Motor neuron (in vitro differentiated cells): ENCODE results near the gene PRG2. TPM values are rescaled to one million over a fixed set of nuclear protein-coding genes. Genes with fewer than 3 reads are reported as not detected.

ENCODE experiments used
- ATAC-seq, 8 experiments: fragments of 200-7000 bp; cut with Tn5 transposase; replicated peaks in 6 of 8; 2 replicates each; pipeline ENCODE4 v1.8.0; 2021; ENCODE audit warnings: mild to moderate bottlenecking in 8 of 8, moderate library complexity in 8 of 8
- H3K27ac ChIP-seq, 2 donors: fragments of 250-450 bp; sonication (Bioruptor Pico); 2 replicates each; pipeline ENCODE4 v1.9.0; 2021; ENCODE audit warnings: antibody characterized with exemption in 2 of 2, mild to moderate bottlenecking in 2 of 2, moderate library complexity in 1 of 2
- H3K4me1 ChIP-seq, 2 donors: fragments of 250-450 bp; sonication (Bioruptor Pico); replicated peaks in 1 of 2; 2 replicates each; pipeline ENCODE4 v1.6.1; 2021; ENCODE audit warnings: antibody characterized with exemption in 2 of 2, mild to moderate bottlenecking in 2 of 2, moderate library complexity in 1 of 2
- H3K4me3 ChIP-seq, 5 donors: fragments of 250-450 bp; sonication (Bioruptor Pico); 2 replicates each; pipeline ENCODE4 v1.9.0; 2021; ENCODE audit warnings: antibody characterized with exemption in 5 of 5, mild to moderate bottlenecking in 5 of 5, moderate library complexity in 4 of 5
- WGBS, 10 experiments: fragments of 450-650 bp; shearing (Covaris generic); methylation state at CpG; one replicate each; pipeline ENCODE4 v1.0.0; 2022; 5-methylcytosine and 5-hydroxymethylcytosine counted together
- in situ Hi-C, 9 experiments: fragments of 400-800 bp; cut with MboI; loops; one replicate each; pipeline ENCODE4 v1.15.0; 2021; ENCODE audit warnings: low sequenced_read_pairs in 9 of 9, low pct_unique_long_range_greater_than_20kb in 2 of 9; ENCODE audit not compliant: unreplicated experiment in 9 of 9
- total RNA-seq, 8 experiments: library from RNA; unstranded; fragments of 300-600 nt; gene quantifications; 2 replicates each; pipeline versions ENCODE4 v1.2.3 to v1.2.4, GENCODE V29; 2022

The PRG2 gene, protein sequence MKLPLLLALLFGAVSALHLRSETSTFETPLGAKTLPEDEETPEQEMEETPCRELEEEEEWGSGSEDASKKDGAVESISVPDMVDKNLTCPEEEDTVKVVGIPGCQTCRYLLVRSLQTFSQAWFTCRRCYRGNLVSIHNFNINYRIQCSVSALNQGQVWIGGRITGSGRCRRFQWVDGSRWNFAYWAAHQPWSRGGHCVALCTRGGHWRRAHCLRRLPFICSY
- 1 to 10 TPM in 1 of 8 experiments, under 1 TPM in 2, not detected in 5; 0.18 to 1.1 (median 0.29) TPM for total RNA-seq

- no peak for ATAC-seq
- Histone ChIP-seq H3K4me1 (no peaks in the 10 kb centered on the region), H3K27ac (no peak within 1 kb of the TSS), H3K4me3 (no peak within 1 kb of the TSS)
- 0 to 61% (median 51%) methylated on average over 1 to 2 of the region's 2 CpGs; no CpG with 5 or more reads in 4 of the 10 experiments for WGBS, 10 experiments
- in situ Hi-C loops: no loop called here
Observed at GRCh38 chr11:57390535-57390934, at the start of gene PRG2. Gene PRG2 (minus strand): TSS chr11:57390650. CDS start chr11:57389944, 706 bp downstream.

GRCh38 chr11:57439786-57440185, 49.3 kb upstream of the PRG2 start:
- in situ Hi-C loops: no loop called here
- Histone ChIP-seq H3K27ac (no peak overlapping the region), H3K4me1 (no peaks in the 10 kb centered on the region), H3K4me3 (no peak overlapping the region)
- no peak for ATAC-seq
- 40 to 85% (median 71%) methylated on average over 1 to 6 of the region's 6 CpGs; no CpG with 5 or more reads in 3 of the 10 experiments for WGBS, 10 experiments

- H3K4me3 ChIP-seq: no peak overlapping the region
- no peak overlapping the region for H3K27ac ChIP-seq
- no peak for ATAC-seq
- in situ Hi-C loops: no loop called here
- no peaks in the 10 kb centered on the region for H3K4me1 ChIP-seq
- 65 to 100% (median 93%) methylated on average over 1 to 8 of the region's 12 CpGs; no CpG with 5 or more reads in 1 of the 10 experiments for WGBS, 10 experiments
Observed at GRCh38 chr11:57438345-57439285, 48.2 kb upstream of the PRG2 start.

GRCh38 chr11:57436031-57436430, 45.6 kb upstream of the PRG2 start:
- no peak for ATAC-seq
- peaks cover 0 to 3% of the 10 kb centered on the region in 2 donors for H3K4me1 ChIP-seq
- no peak overlapping the region for H3K4me3 ChIP-seq
- in situ Hi-C loops: no loop called here
- 74 to 100% (median 81%) methylated on average over 1 to 7 of the region's 7 CpGs; no CpG with 5 or more reads in 6 of the 10 experiments for WGBS, 10 experiments
- no peak overlapping the region for H3K27ac ChIP-seq

DNA sequence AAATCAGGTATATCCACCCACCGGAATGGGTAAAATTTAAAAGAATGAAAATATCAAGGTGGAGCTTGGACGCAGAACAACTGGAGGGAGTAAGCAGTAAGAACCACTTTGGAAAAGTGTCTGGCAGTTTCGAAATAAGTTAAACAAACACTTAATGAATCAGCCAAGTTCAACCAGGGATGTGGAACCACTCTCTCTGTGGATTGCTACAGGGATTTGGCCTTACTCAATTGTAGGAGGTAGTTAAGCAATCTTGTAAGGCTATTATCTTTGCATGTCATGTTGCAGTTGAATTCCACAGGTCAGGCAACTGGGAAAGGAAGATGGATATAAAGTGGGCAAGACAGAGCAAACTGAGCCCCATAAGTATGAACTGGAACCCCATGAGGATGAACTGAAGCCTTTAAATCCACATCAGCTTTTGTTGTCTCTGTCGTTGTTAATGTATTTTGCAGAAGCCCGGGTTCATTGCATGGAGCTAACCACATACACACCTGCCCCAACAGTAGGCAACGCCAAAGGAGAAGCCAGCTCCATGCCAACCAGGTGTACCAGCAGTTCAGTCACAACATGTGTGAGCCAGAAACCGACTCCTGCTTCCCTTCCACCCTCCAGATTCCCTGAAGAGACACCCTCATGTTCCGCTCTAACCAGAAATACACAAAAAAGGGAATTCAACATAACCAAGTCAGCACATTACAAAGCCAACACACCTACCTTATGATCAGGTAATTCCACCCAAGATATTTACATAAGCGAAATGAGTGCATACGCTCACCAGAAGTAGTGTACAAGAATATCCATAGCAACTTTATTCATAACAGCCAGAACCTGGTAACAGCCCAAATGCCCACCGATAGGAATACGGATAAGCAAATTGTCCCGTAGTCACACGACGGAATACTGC, 44.4 kb upstream of the PRG2 start:
- Histone ChIP-seq H3K4me1 (peaks cover 0 to 3% of the 10 kb centered on the region in 2 donors), H3K4me3 (no peak overlapping the region), H3K27ac (no peak overlapping the region)
- in situ Hi-C loops: no loop called here
- peak in 2 of 8 experiments; percentile 33 to 46 for ATAC-seq
- 50 to 92% (median 77%) methylated on average over 2 to 14 of the region's 15 CpGs; no CpG with 5 or more reads in 1 of the 10 experiments for WGBS, 10 experiments

GRCh38 chr11:57432714-57433163, 42.3 kb upstream of the PRG2 start:
- 18 to 95% (median 75%) methylated on average over 2 to 7 of the region's 7 CpGs; no CpG with 5 or more reads in 4 of the 10 experiments for WGBS, 10 experiments
- H3K4me3 ChIP-seq: no peak overlapping the region
- peak in 2 of 8 experiments; percentile 36 to 66 for ATAC-seq
- no peak overlapping the region for H3K27ac ChIP-seq
- H3K4me1 ChIP-seq: peaks cover 0 to 3% of the 10 kb centered on the region in 2 donors
- in situ Hi-C loops: no loop called here

DNA sequence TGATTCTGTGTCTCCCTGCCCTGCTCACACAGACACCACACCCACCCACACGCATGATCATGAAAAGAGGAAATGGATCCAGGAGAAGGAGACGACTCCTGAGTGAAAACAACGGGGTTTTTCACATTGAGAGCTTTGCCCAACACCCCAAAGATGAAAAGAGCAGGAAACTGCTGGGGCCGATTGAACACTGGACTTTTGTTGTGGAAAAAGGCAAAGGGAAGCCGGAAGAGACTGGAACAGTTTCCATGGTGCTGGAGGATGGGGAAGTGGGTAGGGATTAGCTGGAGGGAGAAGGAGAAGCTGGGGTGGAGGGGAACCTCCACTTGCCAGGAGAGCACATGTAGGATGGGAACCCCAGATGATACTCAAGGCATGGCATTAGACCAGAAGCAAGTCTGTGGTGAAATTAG, 41.7 kb upstream of the PRG2 start:
- in situ Hi-C loops: no loop called here
- WGBS, 10 experiments: 10 to 75% (median 49%) methylated on average over 2 to 5 of the region's 5 CpGs; no CpG with 5 or more reads in 2 of the 10 experiments

GRCh38 chr11:57430952-57431351, 40.5 kb upstream of the PRG2 start:
- no peak for ATAC-seq
- H3K27ac ChIP-seq: no peak overlapping the region
- H3K4me3 ChIP-seq: no peak overlapping the region
- in situ Hi-C loops: no loop called here
- H3K4me1 ChIP-seq: peaks cover 3 to 15% of the 10 kb centered on the region in 2 donors
- 100% methylated on average over 1 of the region's 1 CpG; no CpG with 5 or more reads in 9 of the 10 experiments for WGBS, 10 experiments

More for the DNA sequence above, 41.7 kb upstream of the PRG2 start:
- Histone ChIP-seq H3K27ac (no peak overlapping the region), H3K4me3 (no peak overlapping the region), H3K4me1 (peaks cover 0 to 7% of the 10 kb centered on the region in 2 donors)
- no peak for ATAC-seq

- Histone ChIP-seq H3K4me3 (no peak overlapping the region), H3K27ac (no peak overlapping the region), H3K4me1 (peaks cover 3 to 15% of the 10 kb centered on the region in 2 donors)
- in situ Hi-C loops: no loop called here
- 40 to 76% (median 60%) methylated on average over 1 to 4 of the region's 4 CpGs for WGBS, 10 experiments
- peak in 1 of 8 experiments; percentile 9 for ATAC-seq
Observed at GRCh38 chr11:57429946-57430345, 39.5 kb upstream of the PRG2 start.

GRCh38 chr11:57428643-57429042, 38.2 kb upstream of the PRG2 start:
- no peak overlapping the region for H3K4me3 ChIP-seq
- 44 to 100% (median 80%) methylated on average over 1 to 4 of the region's 5 CpGs; no CpG with 5 or more reads in 1 of the 10 experiments for WGBS, 10 experiments

DNA sequence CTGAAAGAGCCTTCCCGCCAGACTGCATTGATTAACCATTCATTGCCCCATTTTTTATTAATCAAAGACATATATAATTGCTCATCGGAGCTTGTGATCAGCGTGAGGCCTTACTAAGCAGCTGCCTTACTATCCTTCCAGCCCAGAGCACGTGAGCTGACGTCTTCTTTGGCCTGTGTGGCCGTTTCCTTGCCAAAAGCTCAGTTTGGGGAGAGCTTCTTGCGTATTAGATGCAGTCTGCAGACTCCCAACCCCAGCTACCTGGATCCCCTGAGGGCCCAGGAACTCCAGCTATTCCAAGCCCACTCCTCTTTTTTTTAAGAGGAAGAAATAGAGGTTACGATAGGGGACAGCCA, 37.3 kb upstream of the PRG2 start:
- no peak overlapping the region for H3K4me3 ChIP-seq
- no peak overlapping the region for H3K27ac ChIP-seq
- ATAC-seq: no peak
- H3K4me1 ChIP-seq: peaks cover 3 to 15% of the 10 kb centered on the region in 2 donors
- 29 to 100% (median 80%) methylated on average over 1 to 7 of the region's 8 CpGs; no CpG with 5 or more reads in 1 of the 10 experiments for WGBS, 10 experiments
- in situ Hi-C loops: no loop called here

More at GRCh38 chr11:57428643-57429042, 38.2 kb upstream of the PRG2 start:
- H3K27ac ChIP-seq: no peak overlapping the region
- in situ Hi-C loops: no loop called here
- peaks cover 3 to 15% of the 10 kb centered on the region in 2 donors for H3K4me1 ChIP-seq
- no peak for ATAC-seq
